H1 (cell line): ENCODE data around the gene DNAAF8. TPM values are rescaled to one million over a fixed set of nuclear protein-coding genes. Genes with fewer than 3 reads are reported as not detected.

Source experiments
- CTCF ChIA-PET: fragments of 300-600 bp; sonication (Branson Sonifier 250); formaldehyde crosslinking; loops from one replicate; lab custom pipeline; 2021; ENCODE audit not compliant: partially characterized antibody; lab: Charles Lee
- POLR2A ChIA-PET: fragments of 300-600 bp; sonication (Branson Sonifier 250); formaldehyde crosslinking; loops from one replicate; lab custom pipeline; 2021; ENCODE audit warnings: inconsistent platforms; ENCODE audit not compliant: partially characterized antibody; lab: Charles Lee
- DNase-seq, 2 experiments: peaks; one replicate each; pipeline versions ENCODE4 v3.0.0 to v3.0.0-alpha.2; 2010 to 2022; ENCODE audit warnings: low spot score in 2 of 2, low read depth in 1 of 2, mixed read lengths in 1 of 2
- FAIRE-seq: peaks from 2 replicates; lab custom pipeline; 2011; peaks lifted over from hg19 to GRCh38; lab: Jason Lieb, UNC
- H2AFZ ChIP-seq: 2 replicates; pipeline ENCODE4 v1.8.1; 2012; ENCODE audit warnings: low read length, inconsistent platforms
- H2AK5ac ChIP-seq: 2 replicates; pipeline ENCODE4 v1.6.1; 2013; ENCODE audit warnings: low read depth, low read length
- H2BK120ac ChIP-seq: replicated peaks from 2 replicates; pipeline ENCODE3; 2013; ENCODE audit warnings: low read depth, low read length, inconsistent platforms
- H2BK12ac ChIP-seq: 2 replicates; pipeline ENCODE4 v1.6.1; 2013; ENCODE audit warnings: low read depth, low read length
- H2BK15ac ChIP-seq: 2 replicates; pipeline ENCODE4 v1.6.1; 2013; ENCODE audit warnings: low read length
- H2BK20ac ChIP-seq: 2 replicates; pipeline ENCODE4 v1.6.1; 2013; ENCODE audit warnings: low read length
- H2BK5ac ChIP-seq: 2 replicates; pipeline ENCODE4 v1.6.1; 2013; ENCODE audit warnings: low read depth, low read length
- H3K14ac ChIP-seq: 2 replicates; pipeline ENCODE4 v1.6.1; 2013; ENCODE audit warnings: inconsistent platforms; ENCODE audit not compliant: insufficient read length
- H3K18ac ChIP-seq: 2 replicates; pipeline ENCODE4 v1.6.1; 2013; ENCODE audit warnings: low read length; ENCODE audit errors: extremely low read depth
- H3K23ac ChIP-seq: 2 replicates; pipeline ENCODE4 v1.6.1; 2013; ENCODE audit warnings: inconsistent platforms; ENCODE audit not compliant: insufficient read length
- H3K23me2 ChIP-seq: 2 replicates; pipeline ENCODE4 v1.6.1; 2013; ENCODE audit warnings: low read depth, low read length
- H3K27ac ChIP-seq: 2 replicates; pipeline ENCODE4 v1.6.1; 2011; ENCODE audit warnings: low read depth, low read length, inconsistent platforms
- H3K27me3 ChIP-seq, 4 experiments: replicated peaks in 1 of 4; 1 replicate in 1 of 4; 2 replicates in 3 of 4; pipeline versions ENCODE4 v1.6.1 to v1.8.1; 2011 to 2013; ENCODE audit warnings: low read length in 3 of 4, mild to moderate bottlenecking in 3 of 4, inconsistent platforms in 2 of 4, mixed read lengths in 2 of 4, moderate library complexity in 1 of 4; ENCODE audit not compliant: control insufficient read depth in 3 of 4, insufficient read depth in 3 of 4; ENCODE audit errors: extremely low read depth in 1 of 4
- H3K36me3 ChIP-seq, 4 experiments: 2 replicates each; pipeline versions ENCODE4 v1.6.1 to v1.8.1; 2011 to 2013; ENCODE audit warnings: mild to moderate bottlenecking in 4 of 4, low read length in 3 of 4, moderate library complexity in 2 of 4, control low read depth in 1 of 4, inconsistent platforms in 1 of 4; ENCODE audit not compliant: insufficient read depth in 4 of 4, control insufficient read depth in 2 of 4
- H3K4ac ChIP-seq: replicated peaks from 2 replicates; pipeline ENCODE3; 2013; ENCODE audit warnings: low read length, low read depth, mixed read lengths, inconsistent platforms; ENCODE audit not compliant: insufficient read length
- H3K4me1 ChIP-seq, 4 experiments: replicated peaks in 1 of 4; 1 replicate in 1 of 4; 2 replicates in 3 of 4; pipeline versions ENCODE4 v1.6.1 to v1.8.1; 2011 to 2013; ENCODE audit warnings: low read length in 3 of 4, inconsistent platforms in 2 of 4, mixed read lengths in 1 of 4; ENCODE audit not compliant: insufficient read depth in 4 of 4, control insufficient read depth in 3 of 4
- H3K4me2 ChIP-seq, 2 experiments: 2 replicates each; pipeline versions ENCODE4 v1.6.1 to v1.8.1; 2011 to 2013; ENCODE audit warnings: low read depth in 2 of 2, low read length in 2 of 2, control low read depth in 1 of 2, inconsistent platforms in 1 of 2, mild to moderate bottlenecking in 1 of 2; ENCODE audit not compliant: insufficient read depth in 1 of 2
- H3K4me3 ChIP-seq, 4 experiments: fragments of 200-600, 300-600 bp in 1 of 4; sonication (generic), shearing (Covaris generic), sonication (Bioruptor Twin) in 1 of 4; 2 replicates each; pipeline versions ENCODE4 v1.5.1 to v1.8.1; 2011 to 2016; ENCODE audit warnings: low read length in 4 of 4, low read depth in 3 of 4, control low read depth in 2 of 4, inconsistent platforms in 2 of 4, mild to moderate bottlenecking in 2 of 4, mixed read lengths in 1 of 4, moderate library complexity in 1 of 4; ENCODE audit not compliant: insufficient read depth in 2 of 4; ENCODE audit errors: extremely low read depth in 1 of 4
- H3K56ac ChIP-seq: replicated peaks from 2 replicates; pipeline ENCODE3; 2013; ENCODE audit warnings: low read depth, mild to moderate bottlenecking, mixed read lengths, low read length, inconsistent platforms; ENCODE audit not compliant: insufficient read length
- H3K79me1 ChIP-seq: 2 replicates; pipeline ENCODE4 v1.6.1; 2013; ENCODE audit warnings: low read depth, low read length, control low read depth
- H3K79me2 ChIP-seq, 2 experiments: 2 replicates each; pipeline versions ENCODE4 v1.6.1 to v1.8.1; 2012 to 2013; ENCODE audit warnings: low read length in 2 of 2, mild to moderate bottlenecking in 2 of 2, inconsistent platforms in 1 of 2; ENCODE audit not compliant: insufficient read depth in 2 of 2, control insufficient read depth in 1 of 2
- H3K9ac ChIP-seq, 4 experiments: replicated peaks in 1 of 4; 1 replicate in 1 of 4; 2 replicates in 3 of 4; pipeline versions ENCODE4 v1.6.1 to v1.8.1; 2011 to 2013; ENCODE audit warnings: low read depth in 3 of 4, low read length in 3 of 4, control low read depth in 2 of 4, mild to moderate bottlenecking in 2 of 4, moderate library complexity in 2 of 4, inconsistent platforms in 1 of 4; ENCODE audit errors: extremely low read depth in 1 of 4
- H3K9me3 ChIP-seq, 2 experiments: 2 replicates each; pipeline versions ENCODE4 v1.6.1 to v1.8.1; 2012 to 2013; ENCODE audit warnings: mild to moderate bottlenecking in 2 of 2, moderate library complexity in 2 of 2, control low read depth in 1 of 2, inconsistent platforms in 1 of 2, low read depth in 1 of 2, low read length in 1 of 2, mixed read lengths in 1 of 2; ENCODE audit not compliant: insufficient read depth in 2 of 2
- H4K20me1 ChIP-seq, 2 experiments: replicated peaks in 1 of 2; 2 replicates each; pipeline versions ENCODE3 to v1.8.1; 2011 to 2013; ENCODE audit warnings: inconsistent platforms in 2 of 2, low read length in 2 of 2, mild to moderate bottlenecking in 1 of 2; ENCODE audit not compliant: insufficient read depth in 2 of 2, control insufficient read depth in 1 of 2
- H4K5ac ChIP-seq: 2 replicates; pipeline ENCODE4 v1.6.1; 2013; ENCODE audit warnings: low read length, low read depth, mixed read lengths, inconsistent platforms; ENCODE audit not compliant: insufficient read length
- H4K8ac ChIP-seq: 2 replicates; pipeline ENCODE4 v1.8.0; 2013; ENCODE audit warnings: mild to moderate bottlenecking, moderate library complexity, low read length, inconsistent platforms; ENCODE audit not compliant: insufficient read depth; ENCODE audit errors: extremely low read depth
- H4K91ac ChIP-seq: replicated peaks from 2 replicates; pipeline ENCODE3; 2013; ENCODE audit warnings: low read length, mixed read lengths, inconsistent platforms; ENCODE audit not compliant: insufficient read length
- CTBP2 ChIP-seq: IDR thresholded peaks from 2 replicates; pipeline ENCODE4 v1.7.0; 2011; ENCODE audit warnings: borderline replicate concordance, mild to moderate bottlenecking, moderate library complexity, mixed read lengths, low read length; ENCODE audit not compliant: insufficient read depth, insufficient read length
- KDM4A ChIP-seq: IDR thresholded peaks from one replicate; pipeline ENCODE4 v1.7.1; 2012; ENCODE audit warnings: low read depth, mild to moderate bottlenecking, moderate library complexity, low read length, inconsistent platforms; ENCODE audit not compliant: severe bottlenecking
- NANOG ChIP-seq: IDR thresholded peaks from 2 replicates; pipeline ENCODE4 v1.6.1; 2011; ENCODE audit warnings: low read length, low read depth, mild to moderate bottlenecking, inconsistent platforms; ENCODE audit not compliant: insufficient read depth, poor library complexity, severe bottlenecking
- POU5F1 ChIP-seq: IDR thresholded peaks from 2 replicates; pipeline ENCODE4 v1.6.1; 2011; ENCODE audit warnings: low read depth, mild to moderate bottlenecking, low read length, moderate library complexity
- RAD21 ChIP-seq, 2 experiments: IDR thresholded peaks in 1 of 2; conservative IDR thresholded peaks in 1 of 2; 2 replicates each; pipeline ENCODE4 v1.6.1; 2011; ENCODE audit warnings: low read depth in 2 of 2, low read length in 2 of 2, improper control_type of control experiment in 1 of 2, inconsistent platforms in 1 of 2, mild to moderate bottlenecking in 1 of 2, moderate library complexity in 1 of 2
- RBBP5 ChIP-seq: IDR thresholded peaks from 2 replicates; pipeline ENCODE4 v1.7.1; 2012; ENCODE audit warnings: low read depth, mild to moderate bottlenecking, inconsistent platforms, low read length, moderate library complexity, borderline replicate concordance
- RNF2 ChIP-seq: fragments of 200-900, 300-1000 bp; sonication (generic); IDR thresholded peaks from 2 replicates; pipeline ENCODE4 v1.7.1; 2016; ENCODE audit warnings: borderline replicate concordance, low read depth, mild to moderate bottlenecking, antibody characterized with exemption, low read length; ENCODE audit not compliant: poor library complexity, severe bottlenecking; ENCODE audit errors: missing control alignments
- SAP30 ChIP-seq: fragments of 300-600 bp; sonication (generic); IDR thresholded peaks from 2 replicates; pipeline ENCODE4 v1.7.1; 2012; ENCODE audit warnings: low read length, moderate library complexity, mild to moderate bottlenecking, inconsistent platforms; ENCODE audit not compliant: insufficient read depth, insufficient replicate concordance
- TBP ChIP-seq: IDR thresholded peaks from 2 replicates; pipeline ENCODE4 v1.6.1; 2011; ENCODE audit warnings: low read depth, low read length, improper control_type of control experiment
- YY1 ChIP-seq: IDR thresholded peaks from 2 replicates; pipeline ENCODE4 v1.6.1; 2011; ENCODE audit warnings: low read depth, mild to moderate bottlenecking, low read length
- ZNF274 ChIP-seq: IDR thresholded peaks from 2 replicates; pipeline ENCODE4 v1.7.0; 2012; ENCODE audit warnings: low read length, borderline replicate concordance; ENCODE audit errors: extremely low read depth
- WGBS, 2 experiments: shearing (Covaris generic) in 1 of 2; methylation state at CpG; one replicate each; pipeline versions ENCODE4 v1.1.6 to v1.1.7; 2013 to 2015; ENCODE audit warnings: low lambda C conversion rate in 2 of 2, mixed read lengths in 2 of 2, inconsistent platforms in 1 of 2, low coverage in 1 of 2, missing lambda C conversion rate in 1 of 2; ENCODE audit not compliant: insufficient replicate concordance in 2 of 2, insufficient coverage in 1 of 2, insufficient read length in 1 of 2; ENCODE audit errors: extremely low coverage in 1 of 2, missing lambda C conversion rate in 1 of 2; 5-methylcytosine and 5-hydroxymethylcytosine counted together
- polyA plus RNA-seq, 7 experiments: library from polyadenylated mRNA; depleted of rRNA in 3 of 7; stranded (reverse) in 5 of 7; unstranded in 2 of 7; fragments of >200 nt in 5 of 7; fragments of 200-250 nt in 2 of 7; gene quantifications; 1 replicate in 5 of 7; 2 replicates in 1 of 7; 4 replicates in 1 of 7; pipeline versions ENCODE4 v1.2.1 to v1.2.3, GENCODE V29; 2011 to 2013; ENCODE audit warnings: missing spikeins in 2 of 7, mixed read lengths in 2 of 7
- total RNA-seq: library from RNA; stranded (reverse); fragmentation: NEBNext Ultra II Directional; extraction: Animal tissue kit (Norgen Biotek cat#: 25700); gene quantifications from 2 replicates; pipeline ENCODE4 v1.2.1, GENCODE V29; 2021

DNAAF8 gene
- total and polyA plus RNA-seq, 2 of the 8 experiments (the other 6 are each of a cell fraction or from before 2014, with no cell fraction given), result 0.39 TPM; not detected in 1

DNA sequence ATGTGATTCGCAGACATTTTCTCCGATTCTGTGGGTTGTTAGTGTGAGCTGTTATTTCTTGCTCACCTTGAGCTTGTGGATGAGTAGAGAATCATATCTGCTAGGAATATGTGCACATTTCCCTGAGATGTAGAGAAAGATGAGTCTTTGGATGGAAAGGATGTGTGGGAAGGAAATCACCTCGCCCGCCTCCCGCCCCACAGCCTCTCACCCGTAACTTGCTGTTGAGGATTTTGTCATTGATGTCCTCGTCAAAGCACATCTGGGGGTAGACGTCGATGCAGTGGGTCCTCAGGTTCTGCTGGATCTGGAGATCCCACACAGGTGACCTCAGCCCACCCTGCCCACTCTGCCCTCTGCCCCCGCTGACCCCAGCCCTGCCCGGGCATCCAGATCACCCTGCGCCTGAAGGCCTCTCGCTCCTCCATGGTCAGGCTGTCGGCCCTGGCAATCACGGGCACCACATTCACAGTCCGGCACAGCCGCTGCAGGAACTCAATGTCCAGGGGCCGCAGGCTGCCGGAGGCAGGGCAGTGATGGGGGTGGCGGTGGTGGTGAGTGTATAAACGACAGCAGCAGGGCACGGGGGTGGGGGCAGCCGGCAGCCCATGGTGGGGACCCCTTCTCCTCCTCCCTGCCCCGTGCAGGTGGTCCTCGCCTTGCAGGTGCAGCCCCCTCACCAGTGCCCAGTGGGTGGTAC is 49.1 kb downstream of the DNAAF8 start:
- Histone ChIP-seq H3K9me3 (no peaks in the 10 kb centered on the region), H3K36me3 (no peaks in the 10 kb centered on the region), H3K4me1 (peaks cover 0 to 13% (median 4%) of the 10 kb centered on the region in 4 experiments; a peak in 5 of 7 replicates), H3K14ac (no peak overlapping the region), H3K18ac (no peak overlapping the region), H3K9ac (no peak overlapping the region), H3K79me2 (no peaks in the 10 kb centered on the region), H3K27me3 (no peaks in the 10 kb centered on the region), H4K8ac (no peak overlapping the region; the same call in 1 of the 2 replicates), H2BK15ac (no peak overlapping the region), H3K27ac (no peak overlapping the region), H3K56ac (no peak overlapping the region), H2BK20ac (no peak overlapping the region), H3K23ac (no peak overlapping the region), H2BK120ac (no peak overlapping the region), H4K20me1 (no peaks in the 10 kb centered on the region), H3K79me1 (no peaks in the 10 kb centered on the region), H3K4me3 (no peak overlapping the region), H2AFZ (no peak overlapping the region), H3K4me2 (no peak overlapping the region), H2AK5ac (no peak overlapping the region), H4K91ac (no peak overlapping the region), H3K23me2 (no peaks in the 10 kb centered on the region), H4K5ac (no peak overlapping the region), H3K4ac (no peak overlapping the region), H2BK5ac (no peak overlapping the region), H2BK12ac (no peak overlapping the region)
- no peak for FAIRE-seq
- POLR2A ChIA-PET, result interaction anchor here (0.9 kb wide), 1 partner anchor 15 kb away, joined by 3 read pairs; no protein-coding TSS in a partner anchor
- DNase-seq, result no peak
- 93% methylated on average over 18 of the region's 25 CpGs; no CpG with 5 or more reads in 1 of the 2 experiments for WGBS, 2 experiments
- CTCF ChIA-PET, result interaction anchor here (1.1 kb wide), 1 partner anchor 20 kb away, joined by 3 read pairs; no protein-coding TSS in a partner anchor
- TF ChIP-seq ZNF274 (no peak), CTBP2 (no peak), RBBP5 (no peak), TBP (no peak), NANOG (no peak), YY1 (no peak), SAP30 (no peak), RAD21 (IDR thresholded peaks at IDR 0.05 in 1 of 2, conservative IDR thresholded peaks at IDR 0.05 in 1 of 2; ENCODE audit: low read depth in 2 of 2, low read length in 2 of 2) (no peak), POU5F1 (no peak), RNF2 (no peak), KDM4A (no peak)
